Measurements from ENCODE around the gene NUDT8.

Gene NUDT8

DNA sequence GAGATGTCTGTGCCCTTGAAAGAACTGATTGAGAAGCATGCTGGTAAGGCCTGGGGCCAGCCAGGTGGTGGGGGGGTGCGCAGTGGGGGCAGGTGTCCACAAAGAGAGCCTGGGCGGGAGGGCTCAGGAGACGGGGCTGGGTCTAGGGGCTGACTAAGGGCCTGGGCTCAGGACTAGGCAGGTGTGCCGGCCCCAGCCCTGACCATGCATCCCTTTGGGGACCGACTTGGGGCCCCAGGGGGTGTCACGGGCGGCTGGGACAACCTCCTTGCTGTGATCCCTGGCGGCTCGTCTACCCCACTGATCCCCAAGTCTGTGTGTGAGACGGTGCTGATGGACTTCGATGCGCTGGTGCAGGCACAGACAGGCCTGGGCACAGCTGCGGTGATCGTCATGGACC lies 18.6 kb downstream of the NUDT8 start:
- DNase-seq (ENCODE audit: extremely low spot score) = no peak
- ChIA-PET CTCF (no interaction called here), POLR2A (no interaction called here)
- TF ChIP-seq ZNF384 (IDR thresholded peaks at IDR 0.05) (no peak), LEF1 (IDR thresholded peaks at IDR 0.05; ENCODE audit: borderline replicate concordance) (no peak), HDGF (IDR thresholded peaks at IDR 0.05; ENCODE audit: borderline replicate concordance) (no peak), FOXK2 (IDR thresholded peaks at IDR 0.05) (no peak), NFRKB (IDR thresholded peaks at IDR 0.05) (no peak), CTBP1 (IDR thresholded peaks at IDR 0.05; ENCODE audit: borderline replicate concordance) (no peak), SUZ12 (IDR thresholded peaks at IDR 0.05) (no peak)

DNA sequence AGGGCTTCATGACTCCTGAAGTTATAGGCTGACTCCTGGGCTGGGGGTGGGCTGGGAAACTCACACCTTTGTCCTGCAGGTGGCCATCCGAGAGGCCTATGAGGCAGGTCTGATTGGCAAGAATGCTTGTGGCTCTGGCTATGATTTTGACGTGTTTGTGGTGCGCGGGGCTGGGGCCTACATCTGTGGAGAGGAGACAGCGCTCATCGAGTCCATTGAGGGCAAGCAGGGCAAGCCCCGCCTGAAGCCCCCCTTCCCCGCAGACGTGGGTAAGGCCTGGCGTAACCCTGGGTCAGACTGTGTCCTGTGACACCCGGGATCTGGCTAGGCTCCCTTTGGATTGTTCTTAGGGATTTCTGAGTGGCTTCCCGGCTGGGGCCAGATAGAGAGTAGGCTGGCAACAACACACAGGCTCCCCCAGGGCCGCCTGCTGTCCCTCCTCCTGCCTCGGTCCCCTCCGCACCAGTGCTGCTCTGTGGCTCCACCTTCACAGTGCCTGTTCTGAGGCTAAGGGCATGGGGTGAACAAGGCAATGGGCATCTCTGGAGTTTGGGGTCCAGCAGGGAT lies 19.4 kb downstream of the NUDT8 start:
- TF ChIP-seq FOXA1 (IDR thresholded peaks at IDR 0.05) (no peak), L3MBTL2 (conservative IDR thresholded peaks at IDR 0.05) (no peak), SP1 (IDR thresholded peaks at IDR 0.05) (no peak)
- TF ChIP-seq, protein P1, sequence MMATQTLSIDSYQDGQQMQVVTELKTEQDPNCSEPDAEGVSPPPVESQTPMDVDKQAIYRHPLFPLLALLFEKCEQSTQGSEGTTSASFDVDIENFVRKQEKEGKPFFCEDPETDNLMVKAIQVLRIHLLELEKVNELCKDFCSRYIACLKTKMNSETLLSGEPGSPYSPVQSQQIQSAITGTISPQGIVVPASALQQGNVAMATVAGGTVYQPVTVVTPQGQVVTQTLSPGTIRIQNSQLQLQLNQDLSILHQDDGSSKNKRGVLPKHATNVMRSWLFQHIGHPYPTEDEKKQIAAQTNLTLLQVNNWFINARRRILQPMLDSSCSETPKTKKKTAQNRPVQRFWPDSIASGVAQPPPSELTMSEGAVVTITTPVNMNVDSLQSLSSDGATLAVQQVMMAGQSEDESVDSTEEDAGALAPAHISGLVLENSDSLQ (IDR thresholded peaks at IDR 0.05) = no peak
- ChIA-PET POLR2A (no interaction called here), CTCF (no interaction called here)
- no peak for DNase-seq (ENCODE audit: extremely low spot score)

GRCh38 chr11:67609316-67609715 lies 20.4 kb downstream of the NUDT8 start:
- no peak for TF ChIP-seq L3MBTL2 (conservative IDR thresholded peaks at IDR 0.05)
- no peak for TF ChIP-seq SUZ12 (IDR thresholded peaks at IDR 0.05)
- TF ChIP-seq TARDBP (IDR thresholded peaks at IDR 0.05) = no peak
- no peak for TF ChIP-seq ELF4 (IDR thresholded peaks at IDR 0.05)
- TF ChIP-seq BHLHE40 (IDR thresholded peaks at IDR 0.05; ENCODE audit: borderline replicate concordance) = no peak
- TF ChIP-seq NFRKB (IDR thresholded peaks at IDR 0.05) = no peak
- no peak for TF ChIP-seq LEF1 (IDR thresholded peaks at IDR 0.05; ENCODE audit: borderline replicate concordance)
- TF ChIP-seq FOXA1 (IDR thresholded peaks at IDR 0.05) = no peak
- no peak for TF ChIP-seq FOXK2 (IDR thresholded peaks at IDR 0.05)
- TF ChIP-seq ZNF384 (IDR thresholded peaks at IDR 0.05) = no peak
- CTCF ChIA-PET = no interaction called here
- DNase-seq (ENCODE audit: extremely low spot score) = no peak
- POLR2A ChIA-PET = no interaction called here

DNA sequence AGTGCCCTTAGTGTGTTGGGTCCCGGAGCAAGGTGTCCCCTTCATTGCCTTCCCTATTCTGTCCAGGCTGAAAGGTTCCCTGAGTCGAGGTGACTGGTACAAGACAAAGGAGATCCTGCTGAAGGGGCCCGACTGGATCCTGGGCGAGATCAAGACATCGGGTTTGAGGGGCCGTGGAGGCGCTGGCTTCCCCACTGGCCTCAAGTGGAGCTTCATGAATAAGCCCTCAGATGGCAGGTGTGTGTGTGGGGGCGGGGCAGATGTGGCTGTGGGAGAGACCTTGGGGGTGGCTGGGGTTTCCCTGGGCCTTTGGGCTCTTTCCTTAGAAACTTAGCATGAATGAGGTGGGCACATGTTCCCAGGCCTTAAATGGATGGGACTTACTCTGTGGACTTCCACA lies 21.3 kb downstream of the NUDT8 start:
- TF ChIP-seq ELF4 (IDR thresholded peaks at IDR 0.05) (no peak), L3MBTL2 (conservative IDR thresholded peaks at IDR 0.05) (no peak), FOXK2 (IDR thresholded peaks at IDR 0.05) (no peak), ARNT (IDR thresholded peaks at IDR 0.05) (no peak), NFRKB (IDR thresholded peaks at IDR 0.05) (no peak), FOXA1 (IDR thresholded peaks at IDR 0.05) (no peak), CTBP1 (IDR thresholded peaks at IDR 0.05; ENCODE audit: borderline replicate concordance) (no peak), TARDBP (IDR thresholded peaks at IDR 0.05) (no peak), SUZ12 (IDR thresholded peaks at IDR 0.05) (no peak), SP1 (IDR thresholded peaks at IDR 0.05) (no peak), BHLHE40 (IDR thresholded peaks at IDR 0.05; ENCODE audit: borderline replicate concordance) (no peak), FOXM1 (IDR thresholded peaks at IDR 0.05; ENCODE audit: borderline replicate concordance) (no peak), HDGF (IDR thresholded peaks at IDR 0.05; ENCODE audit: borderline replicate concordance) (no peak), LEF1 (IDR thresholded peaks at IDR 0.05; ENCODE audit: borderline replicate concordance) (no peak), ZNF384 (IDR thresholded peaks at IDR 0.05) (no peak)
- TF ChIP-seq, protein P1 (IDR thresholded peaks at IDR 0.05) = no peak
- no peak for DNase-seq (ENCODE audit: extremely low spot score)
- ChIA-PET POLR2A (no interaction called here), CTCF (interaction anchor here (0.7 kb wide), 1 partner anchor 13 kb away, joined by 4 read pairs; no protein-coding TSS in a partner anchor)

DNA sequence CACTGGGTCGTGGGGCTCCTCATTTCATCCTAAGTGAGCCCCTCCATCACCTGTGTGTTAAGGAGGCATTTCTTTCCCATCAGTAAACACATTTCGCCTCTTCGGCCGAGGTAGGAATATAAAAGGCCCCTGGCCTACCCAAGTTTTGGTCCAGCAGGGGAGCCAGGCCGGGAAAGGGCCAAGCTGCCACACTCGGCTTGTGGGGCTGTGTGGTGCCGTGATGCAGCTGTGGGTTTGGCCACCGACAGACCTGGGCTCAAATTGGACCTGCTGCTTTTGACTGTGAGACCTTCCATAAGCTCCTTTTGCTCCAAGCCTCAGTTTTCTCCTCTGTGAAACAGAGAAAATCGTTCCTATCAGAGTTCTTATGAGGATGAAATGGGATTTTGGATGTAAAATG lies 22.2 kb downstream of the NUDT8 start:
- CTCF ChIA-PET = no interaction called here
- TF ChIP-seq FOXM1 (IDR thresholded peaks at IDR 0.05; ENCODE audit: borderline replicate concordance) = no peak
- no peak for TF ChIP-seq BHLHE40 (IDR thresholded peaks at IDR 0.05; ENCODE audit: borderline replicate concordance)
- TF ChIP-seq L3MBTL2 (conservative IDR thresholded peaks at IDR 0.05) = no peak
- no peak for TF ChIP-seq TARDBP (IDR thresholded peaks at IDR 0.05)
- TF ChIP-seq, protein P1 (IDR thresholded peaks at IDR 0.05) = no peak
- TF ChIP-seq LEF1 (IDR thresholded peaks at IDR 0.05; ENCODE audit: borderline replicate concordance) = no peak
- TF ChIP-seq CTBP1 (IDR thresholded peaks at IDR 0.05; ENCODE audit: borderline replicate concordance) = no peak
- no peak for TF ChIP-seq ARNT (IDR thresholded peaks at IDR 0.05)
- no peak for TF ChIP-seq FOXK2 (IDR thresholded peaks at IDR 0.05)
- no peak for TF ChIP-seq FOXA1 (IDR thresholded peaks at IDR 0.05)
- TF ChIP-seq SP1 (IDR thresholded peaks at IDR 0.05) = no peak
- TF ChIP-seq ZNF384 (IDR thresholded peaks at IDR 0.05) = no peak
- TF ChIP-seq ELF4 (IDR thresholded peaks at IDR 0.05) = no peak
- POLR2A ChIA-PET = no interaction called here
- no peak for DNase-seq (ENCODE audit: extremely low spot score)

DNA sequence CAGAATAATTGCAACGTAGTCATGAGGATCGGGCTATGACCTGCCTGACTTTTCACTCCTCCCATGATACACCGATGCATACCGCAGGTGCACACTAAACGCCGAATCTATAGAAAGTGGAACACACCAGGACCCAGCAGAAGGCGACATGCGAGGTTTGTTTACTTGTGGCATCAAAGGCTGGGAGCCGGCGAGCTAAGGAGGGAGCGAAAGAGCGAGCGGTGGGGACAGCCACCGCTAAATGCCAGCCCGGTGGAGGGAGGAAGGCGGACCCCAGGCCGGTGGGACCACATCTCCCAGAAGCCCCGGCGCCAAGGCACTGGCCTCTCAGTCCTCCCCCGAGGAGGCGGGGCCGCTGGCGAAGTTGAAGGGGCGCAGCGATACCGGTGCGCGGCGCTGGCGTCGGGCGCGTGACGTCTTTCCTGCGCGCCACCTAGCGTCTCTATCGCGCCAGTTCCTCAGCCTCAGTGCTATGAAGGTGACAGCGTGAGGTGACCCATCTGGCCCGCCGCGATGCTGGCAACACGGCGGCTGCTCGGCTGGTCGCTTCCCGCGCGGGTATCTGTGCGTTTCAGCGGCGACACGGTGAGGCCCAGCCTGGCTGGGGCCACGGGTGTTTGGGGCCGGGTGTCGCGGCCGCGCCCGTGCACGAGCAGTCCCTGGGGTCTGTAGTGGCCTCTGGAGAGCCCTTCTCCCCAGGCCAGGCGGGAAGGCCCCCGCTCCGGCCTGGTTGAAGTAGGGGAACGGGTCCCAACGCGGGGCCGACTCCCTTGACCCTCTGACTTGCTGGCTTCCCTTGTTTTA lies 23.0 kb downstream of the NUDT8 start, which contains the start of gene NDUFV1:
Gene NDUFV1 (plus strand): TSS at position 445 of the 804 bp plus-strand sequence. CDS start 69 bp downstream, at position 514.
- POLR2A ChIA-PET = no interaction called here
- CTCF ChIA-PET = no interaction called here
- DNase-seq (ENCODE audit: extremely low spot score) = peak; percentile 96
- TF ChIP-seq, protein P1 (IDR thresholded peaks at IDR 0.05) = peak; percentile 35; the same call in 1 of the 2 replicates
- TF ChIP-seq FOXA1 (IDR thresholded peaks at IDR 0.05) (no peak), LEF1 (IDR thresholded peaks at IDR 0.05; ENCODE audit: borderline replicate concordance) (no peak)
